HG02571 (cell line): ENCODE data around the gene MYLK.
"Not testable (repeated sequence)": the region's sequence is repeated elsewhere in the genome, so short reads cannot be mapped to it uniquely, and the experiment has no call there.

ENCODE experiments used
- ATAC-seq: cut with Tn5 transposase; IDR thresholded peaks from one replicate; pipeline ENCODE4 v1.9.1; 2021; ENCODE audit warnings: mild to moderate bottlenecking, moderate library complexity; ENCODE audit not compliant: unreplicated experiment

MYLK gene

DNA sequence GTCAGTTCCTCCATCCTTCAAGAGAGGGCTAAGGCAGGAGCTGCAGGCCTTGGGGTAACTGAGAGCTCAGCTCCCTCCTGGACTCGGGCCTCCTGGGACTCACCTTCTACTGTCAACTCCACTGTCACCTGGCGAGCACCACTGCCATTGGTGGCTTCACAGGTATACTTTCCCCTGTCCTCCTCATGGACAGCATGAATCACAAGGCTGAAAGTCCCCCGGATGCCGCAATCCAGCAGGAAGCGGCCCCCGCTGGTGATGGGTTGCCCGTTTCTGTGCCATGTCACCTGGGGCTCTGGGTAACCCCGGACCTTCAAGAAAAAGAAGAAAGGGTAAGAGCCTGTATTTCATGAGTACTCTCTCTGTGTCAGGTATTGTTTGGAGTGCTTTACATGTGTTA lies 131.9 kb downstream of the MYLK start:
- ATAC-seq: no peak

DNA sequence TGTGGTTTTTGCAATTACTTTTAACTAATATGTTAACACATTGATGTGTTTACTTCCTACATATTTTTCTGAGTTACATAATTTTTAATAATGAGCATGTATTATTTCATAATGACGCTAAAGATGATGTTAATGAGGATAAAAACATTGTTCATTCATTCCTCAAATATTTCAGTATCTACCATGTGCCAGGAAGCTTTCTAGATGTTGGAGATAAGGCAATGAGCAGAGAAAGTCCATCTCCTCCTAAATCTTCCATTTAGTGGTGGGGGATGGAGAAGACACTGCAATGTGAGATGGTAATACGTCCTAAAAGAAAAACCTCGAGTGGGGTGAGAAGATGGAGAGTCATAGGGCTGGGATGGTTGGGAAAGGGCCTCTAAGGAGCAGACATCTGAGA lies 132.7 kb downstream of the MYLK start:
- no peak for ATAC-seq

DNA sequence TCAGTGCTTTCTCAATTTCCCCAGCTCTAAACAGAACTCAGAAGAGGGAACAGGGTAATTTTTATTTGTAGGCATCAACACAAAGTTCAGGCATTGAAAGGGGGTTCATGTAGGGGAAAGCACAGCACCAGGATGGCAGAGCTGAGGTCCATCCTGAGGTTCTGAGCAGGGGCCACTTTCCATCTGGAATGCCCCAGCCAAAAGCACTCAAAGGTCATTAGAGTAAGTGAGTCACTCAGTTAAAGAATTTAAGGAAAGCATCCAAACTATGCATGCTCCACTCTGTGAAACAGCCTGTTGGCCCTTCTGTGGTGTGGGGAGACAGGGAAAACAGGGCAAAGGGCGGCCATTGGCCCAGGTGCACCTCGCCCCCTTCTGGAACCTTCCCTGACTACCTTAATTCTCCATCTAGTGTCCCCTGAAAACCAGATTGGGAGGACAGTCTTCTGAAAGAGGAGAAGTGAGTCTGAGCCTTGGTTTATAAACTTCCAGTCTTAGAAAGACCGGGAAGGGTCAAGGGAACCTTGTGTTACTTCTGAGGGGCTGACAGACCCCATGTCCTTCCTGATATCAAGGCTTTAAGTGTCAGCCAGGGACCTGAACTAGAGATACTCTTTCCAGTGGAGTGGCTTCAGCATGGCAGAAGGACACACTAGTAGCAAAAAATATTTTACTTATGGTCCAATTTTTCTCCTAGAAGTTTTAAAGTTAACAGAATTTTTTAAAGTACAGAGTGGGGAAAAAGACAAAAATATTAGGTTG lies 133.3 kb downstream of the MYLK start:
- ATAC-seq: no peak

DNA sequence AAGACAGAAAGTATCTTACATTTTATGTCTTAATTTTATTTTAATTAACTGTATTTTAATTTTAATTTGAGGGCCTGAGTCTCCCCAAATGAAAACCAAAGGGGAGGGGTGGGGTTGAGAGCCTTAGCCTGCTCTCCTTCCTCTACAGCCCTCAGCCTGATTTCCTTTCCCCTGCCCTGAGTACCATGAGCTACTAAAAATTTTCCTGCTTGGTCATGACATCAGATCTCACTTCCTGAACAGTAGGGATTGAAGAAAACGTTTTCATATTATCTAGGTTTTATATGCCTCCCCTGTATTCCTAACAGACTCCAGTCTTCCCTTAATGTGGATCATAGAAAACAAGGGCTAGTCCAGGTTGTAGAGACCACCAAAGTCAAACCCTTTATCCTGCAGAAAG lies 133.9 kb downstream of the MYLK start:
- no peak for ATAC-seq

DNA sequence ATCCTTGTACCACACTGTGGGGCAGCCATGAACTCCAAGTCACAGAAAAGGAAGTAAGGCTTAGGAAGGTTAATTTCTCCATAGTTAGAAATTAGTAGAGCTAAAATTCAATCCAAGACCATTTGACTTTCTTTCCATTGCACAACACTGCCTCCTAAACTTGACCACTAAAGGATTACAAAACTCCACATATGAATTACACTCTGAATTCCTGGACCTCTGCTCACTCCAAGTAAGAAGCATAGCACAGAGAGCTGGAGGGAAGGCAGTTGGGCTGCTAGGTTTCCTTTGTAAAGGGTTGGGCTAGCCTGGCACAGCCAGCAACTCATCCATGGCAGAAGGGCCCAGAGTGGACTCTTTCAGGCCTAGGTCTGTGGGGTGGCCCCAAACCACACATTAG lies 134.4 kb downstream of the MYLK start:
- ATAC-seq: no peak

DNA sequence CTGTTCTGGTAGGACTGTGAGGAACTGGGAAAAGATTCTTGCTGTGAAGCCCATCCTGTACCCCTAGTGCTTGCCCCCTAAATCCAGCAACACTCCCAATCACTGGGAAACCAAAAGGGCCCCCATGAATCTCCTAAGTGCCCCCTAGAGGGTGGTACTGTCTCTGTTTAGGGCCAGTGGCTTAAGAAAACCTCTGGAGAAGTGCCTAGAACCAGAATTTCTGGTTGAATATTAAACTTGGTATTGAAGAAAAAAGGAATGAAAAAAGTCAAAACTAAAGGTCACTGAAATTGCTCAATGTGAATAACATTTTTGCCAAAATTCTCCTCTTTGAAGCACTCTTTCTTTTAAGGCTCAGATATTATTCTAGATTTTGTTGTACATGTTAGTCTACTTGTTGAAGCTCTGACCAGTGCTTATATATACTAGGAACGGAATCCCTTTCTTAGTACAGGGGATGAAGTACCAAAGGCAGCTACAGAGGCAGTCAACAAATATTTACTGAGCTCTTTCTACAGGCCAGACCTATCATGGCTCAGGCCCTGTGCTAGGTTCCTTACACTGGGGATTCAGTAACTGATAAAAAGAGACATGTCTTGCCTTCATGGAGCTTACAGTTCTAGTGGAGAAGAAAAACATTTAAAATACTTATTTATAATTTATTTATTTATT lies 138.8 kb downstream of the MYLK start:
- ATAC-seq: no peak

DNA sequence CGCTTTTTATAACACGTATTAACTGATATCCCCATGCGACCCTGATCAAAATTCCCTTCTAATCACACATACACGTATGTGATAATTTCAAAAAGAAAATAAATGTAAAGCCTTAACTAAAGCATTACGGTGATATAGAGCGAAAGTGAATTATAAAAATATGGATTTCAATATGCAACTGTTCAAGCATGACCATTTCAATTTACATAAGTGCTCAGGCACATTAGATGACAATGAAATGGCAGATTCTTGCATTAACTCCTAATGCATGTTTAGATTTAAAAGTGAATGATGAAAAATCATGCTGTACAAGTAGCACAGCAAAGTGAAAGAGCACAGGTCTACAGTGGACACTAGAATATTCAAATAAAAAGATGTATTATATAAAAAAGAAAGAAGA lies 140.1 kb downstream of the MYLK start:
- ATAC-seq: no peak

DNA sequence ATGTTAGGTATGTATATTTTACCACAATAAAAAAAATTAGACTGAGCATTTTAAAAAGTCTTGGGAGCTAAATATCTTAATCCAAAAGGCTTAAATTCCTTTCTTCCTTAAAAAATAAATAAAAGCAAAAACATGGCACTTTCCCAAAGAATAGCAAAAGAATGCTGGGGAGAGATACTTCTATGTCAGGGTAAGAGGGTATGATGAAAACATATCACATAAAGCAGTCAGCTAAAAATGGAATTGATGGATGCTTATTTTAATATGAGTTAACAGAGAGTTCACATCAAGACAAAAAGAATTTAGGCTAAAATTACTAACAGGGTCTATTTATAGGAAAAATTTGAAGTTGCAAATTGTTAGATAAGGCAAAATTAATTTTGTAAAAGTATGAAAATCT lies 141.0 kb downstream of the MYLK start:
- no peak for ATAC-seq

DNA sequence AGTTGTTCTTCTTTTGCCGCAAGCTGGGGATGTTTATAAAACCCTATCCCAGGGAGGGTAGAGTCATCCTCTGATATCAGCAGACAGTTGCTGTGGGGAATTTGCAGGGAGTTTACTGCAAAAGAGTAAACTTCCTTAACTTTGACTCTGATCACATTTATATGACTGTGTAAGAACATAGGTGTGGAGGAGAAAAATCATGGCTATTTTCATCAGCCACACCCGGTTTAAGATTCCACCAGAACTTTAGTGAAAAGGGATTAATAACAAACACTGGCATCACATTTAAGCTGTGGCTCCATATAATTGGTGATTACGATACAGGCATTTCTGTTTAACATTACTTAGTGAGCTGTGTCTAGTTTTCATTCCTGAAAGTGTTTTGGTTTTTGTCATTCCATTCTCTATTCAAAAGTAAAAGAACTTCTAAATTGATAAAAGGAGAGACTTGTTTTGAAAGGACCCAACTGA lies 143.1 kb downstream of the MYLK start:
- no peak for ATAC-seq

DNA sequence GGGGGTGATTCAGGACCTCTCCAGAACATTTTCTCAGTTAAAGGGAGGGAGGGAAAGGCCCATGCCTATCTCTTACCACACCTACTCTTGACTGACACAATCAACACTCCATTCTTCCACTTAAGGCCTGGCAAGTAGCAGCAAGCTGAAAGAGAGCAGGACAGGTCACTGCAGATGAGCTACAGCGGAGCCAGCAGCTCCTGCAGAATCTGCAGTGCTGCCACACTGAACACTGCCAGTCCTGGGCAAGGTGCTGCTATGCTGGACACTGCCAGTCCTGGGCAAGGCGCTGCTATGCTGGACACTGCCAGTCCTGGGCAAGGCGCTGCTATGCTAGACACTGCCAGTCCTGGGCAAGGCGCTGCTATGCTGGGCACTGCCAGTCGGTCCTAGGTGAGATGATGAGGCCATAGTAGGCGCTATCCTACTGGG lies 143.7 kb downstream of the MYLK start:
- ATAC-seq: no peak

DNA sequence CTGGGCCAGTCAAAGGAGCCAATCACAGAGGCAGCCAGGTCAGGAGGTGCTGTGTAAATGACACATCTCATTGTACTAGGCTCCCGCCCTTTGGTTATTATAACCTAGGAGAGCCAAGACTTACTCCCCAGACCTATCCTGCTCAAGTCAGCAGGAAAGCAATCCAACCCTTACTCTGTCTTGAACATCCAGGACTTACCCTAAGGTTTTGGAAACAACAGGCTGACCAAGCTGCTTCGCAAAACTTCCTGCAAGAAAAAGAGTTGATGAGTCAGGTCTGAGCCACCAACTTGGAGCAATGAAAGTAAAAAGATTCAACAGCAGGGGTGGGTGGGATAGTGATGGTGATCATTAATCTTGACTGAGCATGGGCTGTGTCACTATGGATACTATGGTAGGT lies 144.4 kb downstream of the MYLK start:
- no peak for ATAC-seq

DNA sequence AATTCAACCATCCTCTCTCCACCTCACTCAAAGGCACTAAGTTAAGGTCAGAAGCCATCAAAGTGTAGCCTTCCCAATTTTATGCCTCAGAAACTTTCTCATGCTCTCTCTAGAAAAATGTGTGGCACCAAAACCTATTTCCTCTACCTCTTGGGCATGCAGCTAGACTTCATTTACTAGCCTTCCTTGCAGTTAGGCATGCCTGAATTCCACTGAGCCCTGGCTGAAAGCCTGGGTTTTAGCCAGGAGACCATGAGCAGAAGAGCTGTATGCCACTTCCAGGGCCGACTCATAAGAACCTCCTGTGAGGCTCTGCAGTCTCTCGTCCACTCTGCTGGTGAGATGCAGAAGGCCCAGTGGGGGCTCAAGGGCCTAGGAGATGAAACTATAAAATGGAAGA lies 145.0 kb downstream of the MYLK start:
- no peak for ATAC-seq

DNA sequence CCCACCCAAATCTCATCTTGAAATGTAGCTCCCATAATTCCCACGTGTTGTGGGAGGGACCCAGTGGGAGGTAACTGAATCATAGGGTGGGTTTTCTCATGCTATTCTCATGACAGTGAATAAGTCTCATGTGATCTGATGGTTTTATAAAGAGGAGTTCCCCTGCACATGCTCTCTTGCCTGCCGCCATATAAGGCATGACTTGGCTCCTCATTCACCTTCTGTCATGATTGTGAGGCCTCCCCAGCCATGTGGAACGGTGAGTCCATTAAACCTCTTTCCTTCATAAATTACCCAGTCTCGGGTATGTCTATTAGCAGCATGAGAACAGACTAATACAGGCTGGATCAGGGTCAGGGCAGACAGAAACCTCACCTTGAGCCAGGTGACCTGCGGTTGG lies 145.6 kb downstream of the MYLK start:
- ATAC-seq: not testable (repeated sequence)

DNA sequence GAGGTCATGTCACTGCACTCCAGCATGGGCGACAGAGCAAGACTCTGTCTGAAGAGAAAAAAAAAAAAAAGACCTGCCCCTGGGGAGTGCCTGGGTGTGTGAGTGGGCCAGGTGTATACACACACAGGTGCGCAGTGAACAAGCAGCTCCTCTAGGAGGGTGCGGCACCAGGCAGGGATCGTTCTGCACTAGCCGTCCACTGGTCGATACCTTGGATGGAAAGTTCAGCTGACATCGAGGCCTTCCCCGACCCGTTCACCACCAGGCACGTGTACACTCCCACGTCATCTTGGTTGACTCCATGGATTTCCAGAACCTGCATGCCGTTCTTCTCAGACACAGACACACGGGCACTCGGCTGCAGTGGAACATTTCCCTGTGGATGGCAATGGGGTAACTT lies 147.0 kb downstream of the MYLK start:
- no peak for ATAC-seq

DNA sequence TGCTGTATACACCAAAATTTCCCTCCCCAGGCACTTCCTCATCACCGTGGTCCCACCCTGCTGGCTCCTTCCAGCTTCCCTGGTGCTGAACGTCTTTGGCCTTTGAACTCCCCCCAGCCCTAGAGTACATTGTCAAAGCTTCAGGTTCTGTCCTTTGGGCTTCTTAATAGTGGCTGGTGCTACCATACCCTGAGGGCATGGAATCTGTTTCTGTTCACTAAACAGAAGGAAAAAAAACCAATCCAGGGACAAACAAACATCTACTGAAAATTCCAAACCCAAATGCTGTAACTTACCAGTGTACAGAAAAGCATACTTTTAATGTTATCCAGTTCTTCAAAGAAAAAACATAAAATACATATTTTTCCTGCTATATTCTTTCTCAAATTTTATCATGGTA lies 148.7 kb downstream of the MYLK start:
- no peak for ATAC-seq

DNA sequence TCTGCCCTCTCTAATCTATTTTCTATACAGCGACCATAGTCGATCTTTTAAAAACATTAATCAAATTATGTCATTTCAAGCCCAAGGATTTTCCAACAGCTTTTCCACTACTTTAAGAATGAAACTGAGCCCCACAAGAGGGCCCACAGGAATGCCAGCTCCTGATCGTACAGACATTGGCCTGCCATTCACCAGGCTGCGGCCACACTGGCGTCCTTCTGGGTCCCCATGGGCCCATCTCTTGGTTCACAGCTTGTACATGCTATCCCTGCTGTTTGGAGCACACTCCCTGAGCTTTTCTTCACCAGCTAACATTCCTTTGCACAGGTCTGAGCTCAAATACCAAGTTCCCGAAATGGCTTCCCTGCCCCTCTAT lies 149.6 kb downstream of the MYLK start:
- ATAC-seq: no peak

DNA sequence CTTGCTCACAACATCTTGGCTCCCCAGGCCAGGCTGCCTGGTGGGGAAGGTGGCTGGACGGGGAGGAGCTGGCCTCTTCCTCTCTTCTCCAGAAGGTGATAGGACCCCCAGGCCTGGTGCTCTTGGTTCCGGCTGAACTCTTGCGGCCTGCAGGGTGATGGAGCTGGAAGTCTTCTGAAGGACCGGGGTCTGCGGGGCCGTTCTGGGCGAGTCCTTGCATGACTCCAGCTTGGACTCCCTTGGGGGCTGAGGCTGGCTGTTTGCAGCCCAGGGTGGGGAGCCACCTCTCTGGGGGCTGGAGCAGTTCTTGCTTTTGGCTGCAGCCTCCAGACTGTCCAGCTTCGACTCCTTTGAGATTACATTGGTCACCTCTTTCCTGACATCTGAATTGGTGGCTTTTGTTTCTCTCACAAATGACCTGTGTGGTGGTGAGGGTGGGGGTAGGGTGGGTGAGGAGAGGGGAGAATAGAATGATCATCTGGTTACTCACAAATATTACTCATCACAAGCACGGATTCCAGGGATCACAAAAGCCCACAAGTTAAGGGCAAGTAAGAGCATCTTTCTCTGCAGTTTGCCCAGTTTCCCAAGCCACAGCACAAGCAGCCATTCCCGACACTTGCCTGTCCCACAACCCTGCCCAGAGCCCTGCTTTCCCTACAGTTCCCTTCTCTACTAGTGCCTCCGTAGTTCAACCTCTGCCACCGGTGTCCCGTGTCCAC lies 150.2 kb downstream of the MYLK start:
- ATAC-seq: no peak

DNA sequence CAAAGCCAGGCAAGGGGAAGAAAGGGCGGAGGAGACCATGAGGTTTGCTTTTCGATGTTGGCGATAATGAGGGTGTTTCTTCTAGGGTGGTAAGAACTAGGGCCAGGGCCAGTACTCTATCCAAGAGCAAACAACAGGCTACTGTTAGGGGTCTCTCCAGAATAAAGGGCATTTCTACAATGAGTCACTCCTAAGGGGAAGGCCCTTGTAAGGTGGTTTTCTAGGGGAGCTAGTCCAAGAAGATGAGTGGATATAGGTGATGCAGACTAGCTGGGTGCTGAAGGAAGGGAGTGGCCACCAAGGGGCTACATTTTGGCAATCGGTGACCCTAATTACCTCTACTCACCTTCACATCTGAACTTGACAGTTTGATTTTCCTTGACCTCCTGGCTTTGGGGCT lies 150.8 kb downstream of the MYLK start:
- ATAC-seq: no peak

DNA sequence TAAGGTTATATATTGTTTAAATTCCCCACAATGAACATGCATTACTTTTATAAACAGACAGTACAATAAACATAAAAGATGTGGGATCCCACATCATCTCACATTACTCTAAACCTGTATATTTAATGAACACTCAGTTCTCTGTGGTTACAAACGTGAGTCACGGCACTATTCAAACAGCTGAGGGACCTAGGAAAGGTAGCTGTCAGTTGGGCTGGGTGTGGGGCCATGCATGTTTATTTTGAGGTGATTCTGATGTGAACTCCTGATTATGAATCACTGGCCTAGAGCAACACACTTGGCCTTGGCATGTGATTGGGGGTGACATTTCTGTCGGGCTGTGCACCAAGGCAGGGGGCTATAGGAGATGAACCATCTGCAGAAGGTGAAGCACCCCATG lies 151.7 kb downstream of the MYLK start:
- no peak for ATAC-seq

DNA sequence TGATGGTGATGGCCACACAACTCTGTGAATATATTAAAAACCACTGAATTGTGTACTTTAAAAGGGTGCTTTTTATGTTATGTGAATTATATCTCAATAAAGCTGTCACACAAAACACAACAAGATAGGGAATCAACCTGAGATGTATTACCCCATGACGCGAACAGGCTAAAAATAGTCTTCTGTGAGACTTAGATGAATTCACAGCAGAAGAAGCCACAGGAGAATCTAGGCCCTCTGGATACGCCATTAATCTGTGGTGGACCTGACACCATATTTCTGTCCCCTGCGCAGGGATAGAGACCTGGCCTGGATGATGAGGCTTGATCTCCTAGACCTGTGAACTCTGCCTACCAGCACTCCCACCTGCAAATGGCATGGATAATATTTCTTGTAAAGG lies 153.3 kb downstream of the MYLK start:
- ATAC-seq: no peak

DNA sequence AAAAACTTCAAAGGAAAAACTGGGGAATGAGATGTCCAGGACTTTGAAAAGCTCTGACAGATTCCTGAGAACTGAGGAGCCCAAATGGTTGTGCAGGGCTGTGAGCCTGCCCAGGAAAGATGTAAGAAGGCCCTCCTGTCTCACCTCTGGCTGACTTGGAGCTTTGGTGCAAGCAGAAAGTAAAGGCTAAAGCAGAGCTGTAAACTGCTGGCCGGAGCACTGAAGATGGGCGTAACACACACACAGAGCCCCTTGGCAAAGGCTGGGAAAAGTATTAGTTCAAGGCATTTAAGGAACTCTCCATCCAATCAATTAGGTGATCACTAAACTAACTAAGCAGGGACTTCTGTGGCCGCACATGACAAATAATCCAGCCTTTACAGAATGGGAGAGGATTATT lies 155.1 kb downstream of the MYLK start:
- ATAC-seq: no peak

DNA sequence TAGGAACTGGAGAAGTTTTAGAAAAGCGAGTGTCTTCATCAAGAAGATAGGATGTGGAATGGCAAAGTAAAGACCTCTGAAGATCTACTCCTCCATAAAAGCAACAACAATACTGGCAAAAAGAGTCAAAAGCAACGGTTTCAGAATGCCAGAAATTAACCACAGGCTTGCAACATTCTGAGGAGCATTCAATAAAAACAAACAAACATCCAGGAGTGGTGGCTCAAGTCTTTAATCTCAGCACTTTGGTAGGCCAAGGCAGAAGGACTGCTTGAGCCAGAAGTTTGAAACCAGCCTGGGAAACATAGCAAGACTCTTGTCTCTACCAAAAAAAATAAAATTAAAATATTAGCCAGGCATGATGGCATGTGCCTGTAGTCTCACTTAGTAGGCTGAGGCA lies 156.1 kb downstream of the MYLK start:
- ATAC-seq: no peak
